PC-3 (cell line): ENCODE data around the gene FLII. TPM values are rescaled to one million over a fixed set of nuclear protein-coding genes. Genes with fewer than 3 reads are reported as not detected.

Experiments
- ATAC-seq: fragments of 200-7000 bp; cut with Tn5 transposase; 2 replicates; pipeline ENCODE4 v1.9.1; 2020; ENCODE audit warnings: mild to moderate bottlenecking, moderate library complexity
- BruUV-seq: library from RNA; stranded (reverse); fragments of 400-500 nt; replicated peaks from 2 replicates; lab custom pipeline; 2021; lab: Mats Ljungman, UMichigan
- CTCF ChIA-PET: fragments of 300-600 bp; sonication (Branson Sonifier 250); formaldehyde crosslinking; loops from one replicate; lab custom pipeline; 2022; ENCODE audit warnings: antibody characterized with exemption; lab: Charles Lee
- POLR2A ChIA-PET: fragments of 300-600 bp; sonication (Branson Sonifier 250); formaldehyde crosslinking; loops from one replicate; lab custom pipeline; 2022; ENCODE audit warnings: antibody characterized with exemption; ENCODE audit not compliant: unreplicated experiment; lab: Charles Lee
- DNase-seq: peaks from one replicate; pipeline ENCODE4 v3.0.0-alpha.2; 2015
- H2AFZ ChIP-seq: fragments of 300-600 bp; sonication (generic); 2 replicates; pipeline ENCODE4 v1.6.0; 2016; ENCODE audit warnings: antibody characterized with exemption, low read length
- H3F3A ChIP-seq: fragments of 300-600 bp; sonication (generic); one replicate; pipeline ENCODE4 v1.6.0; 2017; ENCODE audit warnings: antibody characterized with exemption, low read length, control low read depth, mild to moderate bottlenecking; ENCODE audit not compliant: unreplicated experiment
- H3K27ac ChIP-seq: fragments of 300-600 bp; sonication (generic); 2 replicates; pipeline ENCODE4 v1.5.1; 2016; ENCODE audit warnings: mild to moderate bottlenecking, low read length
- H3K27me3 ChIP-seq: fragments of 300-600 bp; sonication (generic); 2 replicates; pipeline ENCODE4 v1.6.1; 2016; ENCODE audit warnings: low read length, mixed read lengths
- H3K36me3 ChIP-seq: fragments of 300-600 bp; sonication (generic); 2 replicates; pipeline ENCODE4 v1.6.1; 2016; ENCODE audit warnings: low read depth, mixed run types, low read length, mixed read lengths
- H3K4me1 ChIP-seq: fragments of 300-600 bp; sonication (generic); 2 replicates; pipeline ENCODE4 v1.5.1; 2016; ENCODE audit warnings: low read length; ENCODE audit not compliant: insufficient read depth
- H3K4me2 ChIP-seq: fragments of 300-600 bp; sonication (generic); 2 replicates; pipeline ENCODE4 v1.6.0; 2016; ENCODE audit warnings: low read length
- H3K4me3 ChIP-seq: fragments of 300-600 bp; sonication (generic); 2 replicates; pipeline ENCODE4 v1.5.1; 2016; ENCODE audit warnings: mild to moderate bottlenecking, low read length, mixed read lengths
- H3K79me2 ChIP-seq: fragments of 300-600 bp; sonication (generic); 2 replicates; pipeline ENCODE4 v1.6.1; 2017; ENCODE audit warnings: low read length, mixed read lengths
- H3K9ac ChIP-seq: fragments of 300-600 bp; sonication (generic); 2 replicates; pipeline ENCODE4 v1.6.0; 2016; ENCODE audit warnings: mild to moderate bottlenecking, low read length
- H3K9me2 ChIP-seq: fragments of 300-600 bp; sonication (generic); replicated peaks from 2 replicates; pipeline ENCODE4 v1.6.1; 2016; ENCODE audit warnings: mixed run types, low read length, mixed read lengths
- H3K9me3 ChIP-seq: fragments of 300-600 bp; sonication (generic); 2 replicates; pipeline ENCODE4 v1.6.1; 2016; ENCODE audit warnings: low read length, mixed read lengths
- H4K20me1 ChIP-seq: fragments of 300-600 bp; sonication (generic); 2 replicates; pipeline ENCODE4 v1.6.1; 2016; ENCODE audit warnings: low read length, mixed read lengths
- EZH2 ChIP-seq: fragments of 300-600 bp; sonication (generic); IDR thresholded peaks from one replicate; pipeline ENCODE4 v1.6.1; 2017; ENCODE audit warnings: antibody characterized with exemption, mild to moderate bottlenecking, low read length; ENCODE audit not compliant: unreplicated experiment
- EZH2phosphoT487 ChIP-seq: fragments of 300-600 bp; sonication (generic); IDR thresholded peaks from 2 replicates; pipeline ENCODE4 v1.6.1; 2018; ENCODE audit warnings: mild to moderate bottlenecking, antibody characterized with exemption, low read length, borderline replicate concordance
- intact Hi-C: fragments of 100-400 bp; cut with micrococcal nuclease; formaldehyde crosslinking; loops from 2 replicates; pipeline ENCODE4 v1.9.0; 2023
- total RNA-seq: library from RNA; depleted of rRNA; stranded (reverse); fragments of >200 nt; gene quantifications from 2 replicates; pipeline ENCODE4 v1.2.3, GENCODE V29; 2014
- TF ChIP-seq, protein P1 (sequence below): fragments of 300-600 bp; sonication (generic); conservative IDR thresholded peaks from 2 replicates; pipeline ENCODE4 v1.5.1; 2017; ENCODE audit warnings: antibody characterized with exemption, low read depth, mild to moderate bottlenecking, low read length

The FLII gene
- total RNA-seq, 1 experiment from 2014 or later, result 537 TPM

DNA sequence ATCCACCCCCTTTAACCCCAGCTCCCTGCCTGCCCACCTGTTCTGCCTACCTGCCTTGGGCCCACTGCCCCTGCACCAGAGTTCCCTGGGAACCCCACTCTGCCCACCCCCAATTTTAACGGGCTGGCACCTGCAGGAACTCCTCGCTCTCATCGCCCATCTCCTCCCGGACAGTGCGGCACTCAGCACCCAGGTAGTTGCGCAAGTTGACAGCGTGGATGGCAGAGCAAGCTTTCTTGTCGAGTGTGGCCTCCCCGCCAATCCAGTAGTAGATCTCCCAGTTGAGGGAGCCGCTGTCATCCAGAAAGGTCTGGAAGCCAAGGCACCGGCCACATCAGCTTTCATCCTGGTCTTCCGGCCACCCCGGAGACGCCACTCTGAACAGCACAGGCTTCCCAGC is 7.8 kb downstream of the FLII start:
- Histone ChIP-seq H3K9me2 (no peaks in the 10 kb centered on the region), H3K9ac (no peak overlapping the region), H3K4me3 (no peak overlapping the region), H3K27ac (no peak overlapping the region), H3K79me2 (peaks cover 13% of the 10 kb centered on the region), H3K9me3 (no peaks in the 10 kb centered on the region), H3K36me3 (peaks cover 76% of the 10 kb centered on the region), H4K20me1 (no peaks in the 10 kb centered on the region), H3K27me3 (no peaks in the 10 kb centered on the region), H3K4me2 (no peak overlapping the region), H2AFZ (no peak overlapping the region), H3K4me1 (no peaks in the 10 kb centered on the region), H3F3A (no peaks in the 10 kb centered on the region)
- TF ChIP-seq EZH2phosphoT487 (no peak), EZH2 (no peak)
- TF ChIP-seq, protein P1, sequence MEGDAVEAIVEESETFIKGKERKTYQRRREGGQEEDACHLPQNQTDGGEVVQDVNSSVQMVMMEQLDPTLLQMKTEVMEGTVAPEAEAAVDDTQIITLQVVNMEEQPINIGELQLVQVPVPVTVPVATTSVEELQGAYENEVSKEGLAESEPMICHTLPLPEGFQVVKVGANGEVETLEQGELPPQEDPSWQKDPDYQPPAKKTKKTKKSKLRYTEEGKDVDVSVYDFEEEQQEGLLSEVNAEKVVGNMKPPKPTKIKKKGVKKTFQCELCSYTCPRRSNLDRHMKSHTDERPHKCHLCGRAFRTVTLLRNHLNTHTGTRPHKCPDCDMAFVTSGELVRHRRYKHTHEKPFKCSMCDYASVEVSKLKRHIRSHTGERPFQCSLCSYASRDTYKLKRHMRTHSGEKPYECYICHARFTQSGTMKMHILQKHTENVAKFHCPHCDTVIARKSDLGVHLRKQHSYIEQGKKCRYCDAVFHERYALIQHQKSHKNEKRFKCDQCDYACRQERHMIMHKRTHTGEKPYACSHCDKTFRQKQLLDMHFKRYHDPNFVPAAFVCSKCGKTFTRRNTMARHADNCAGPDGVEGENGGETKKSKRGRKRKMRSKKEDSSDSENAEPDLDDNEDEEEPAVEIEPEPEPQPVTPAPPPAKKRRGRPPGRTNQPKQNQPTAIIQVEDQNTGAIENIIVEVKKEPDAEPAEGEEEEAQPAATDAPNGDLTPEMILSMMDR, result no peak
- DNase-seq (no peak), ATAC-seq (no peak)
- ChIA-PET POLR2A (no interaction called here), CTCF (no interaction called here)
- intact Hi-C loops, result no loop called here
- no TSS peak for BruUV-seq

DNA sequence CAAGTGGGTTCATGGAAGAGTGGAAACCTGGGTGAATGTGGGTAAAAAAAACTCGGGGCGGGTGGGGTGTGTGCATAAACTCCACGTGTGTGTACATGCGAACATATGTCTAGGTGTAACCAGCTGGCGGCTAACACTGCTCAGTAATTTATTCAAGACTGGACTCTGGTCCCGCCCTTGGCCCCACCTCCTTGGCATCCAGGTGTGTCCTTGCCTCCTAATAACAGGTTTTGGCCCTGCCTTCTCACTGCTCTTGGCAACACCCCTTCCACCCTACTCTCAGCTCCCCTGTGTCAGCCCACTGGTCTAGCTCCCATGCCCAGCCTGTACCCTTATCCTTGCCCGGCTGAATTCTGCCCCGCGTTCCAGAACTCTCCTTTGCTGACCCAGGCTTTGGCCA is 8.3 kb downstream of the FLII start:
- no peak overlapping the region for H3K27ac ChIP-seq
- DNase-seq (peak; percentile 56), ATAC-seq (peak; percentile 32; the same call in 1 of the 2 replicates)
- peaks cover 76% of the 10 kb centered on the region for H3K36me3 ChIP-seq
- BruUV-seq, result no TSS peak
- H3K9me2 ChIP-seq, result no peaks in the 10 kb centered on the region
- no peak overlapping the region for H2AFZ ChIP-seq
- H4K20me1 ChIP-seq, result no peaks in the 10 kb centered on the region
- intact Hi-C loops, result no loop called here
- H3K9ac ChIP-seq, result no peak overlapping the region
- TF ChIP-seq EZH2 (no peak), EZH2phosphoT487 (no peak)
- TF ChIP-seq, protein P1, result no peak
- no peaks in the 10 kb centered on the region for H3K4me1 ChIP-seq
- no peak overlapping the region for H3K4me2 ChIP-seq
- CTCF ChIA-PET, result no interaction called here
- no peak overlapping the region for H3K4me3 ChIP-seq
- no peaks in the 10 kb centered on the region for H3F3A ChIP-seq
- no peaks in the 10 kb centered on the region for H3K27me3 ChIP-seq
- H3K79me2 ChIP-seq, result peaks cover 9% of the 10 kb centered on the region; the same call in 1 of the 2 replicates
- POLR2A ChIA-PET, result no interaction called here
- no peaks in the 10 kb centered on the region for H3K9me3 ChIP-seq

DNA sequence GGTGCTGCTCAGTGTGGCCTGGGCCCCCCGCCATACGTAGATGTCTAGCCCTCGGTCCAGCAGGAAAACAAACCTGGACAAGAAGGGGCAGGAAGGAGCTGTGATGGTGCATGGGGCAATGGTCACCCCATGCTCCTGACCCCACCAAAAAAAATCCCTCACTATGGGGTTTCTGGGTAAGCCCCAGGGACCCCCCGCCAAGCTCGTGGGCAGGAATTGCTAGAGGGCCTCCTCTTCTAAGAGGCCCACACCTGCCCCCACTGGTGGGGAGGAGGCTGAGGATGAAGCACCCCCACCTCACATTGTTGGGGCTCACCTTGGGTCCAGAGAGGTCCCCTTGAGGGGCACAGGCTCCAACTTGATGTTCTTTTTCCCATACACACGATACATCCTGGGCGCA is 9.7 kb downstream of the FLII start:
- no peak overlapping the region for H3K4me2 ChIP-seq
- no peaks in the 10 kb centered on the region for H3F3A ChIP-seq
- H4K20me1 ChIP-seq, result no peaks in the 10 kb centered on the region
- H3K9me3 ChIP-seq, result no peaks in the 10 kb centered on the region
- no peaks in the 10 kb centered on the region for H3K4me1 ChIP-seq
- no peak for ATAC-seq
- no peak overlapping the region for H2AFZ ChIP-seq
- H3K36me3 ChIP-seq, result peaks cover 66% of the 10 kb centered on the region
- no peak overlapping the region for H3K4me3 ChIP-seq
- no TSS peak for BruUV-seq
- intact Hi-C loops, result no loop called here
- no peak for DNase-seq
- no peaks in the 10 kb centered on the region for H3K79me2 ChIP-seq
- H3K27me3 ChIP-seq, result no peaks in the 10 kb centered on the region
- H3K27ac ChIP-seq, result no peak overlapping the region
- H3K9ac ChIP-seq, result no peak overlapping the region
- no peaks in the 10 kb centered on the region for H3K9me2 ChIP-seq
- TF ChIP-seq, protein P1, result no peak
- TF ChIP-seq EZH2, result no peak
- TF ChIP-seq EZH2phosphoT487, result no peak
- ChIA-PET POLR2A (no interaction called here), CTCF (no interaction called here)
